ENCODE measurements around the gene NABP2. TPM values are rescaled to one million over a fixed set of nuclear protein-coding genes. Genes with fewer than 3 reads are reported as not detected.

Gene NABP2
- total and polyA plus RNA-seq, 8 donors = 14.1 to 23.6 (median 17.5) TPM

DNA sequence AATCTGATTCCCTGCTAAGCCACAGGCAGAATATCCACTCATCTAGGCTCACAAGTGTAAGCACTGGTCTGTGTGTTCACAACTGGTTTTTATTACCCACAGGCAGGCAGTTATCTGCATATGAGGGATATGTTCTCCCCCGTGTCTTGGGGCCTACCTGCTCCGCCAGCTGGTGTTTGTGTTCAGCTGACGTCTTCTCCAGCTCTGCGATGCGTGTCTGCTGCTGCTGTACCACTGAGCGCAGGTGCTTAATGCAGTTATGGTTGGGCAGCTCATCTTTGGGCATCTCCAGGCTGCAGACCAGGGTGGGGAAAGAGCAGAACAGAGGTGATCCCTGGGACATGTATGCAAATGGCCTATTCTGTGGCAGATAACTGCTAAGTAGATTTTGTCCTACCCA lies 16.1 kb upstream of the NABP2 start:
- Histone ChIP-seq H3K4me1 (no peaks in the 10 kb centered on the region), H3K27me3 (no peaks in the 10 kb centered on the region), H3K9me3 (no peaks in the 10 kb centered on the region), H3K4me3 (no peak overlapping the region), H3K36me3 (peaks cover 6 to 63% (median 26%) of the 10 kb centered on the region in 3 donors), H3K27ac (no peak overlapping the region)
- ATAC-seq (peak in 2 of 4 donors; percentile 45 to 60), FAIRE-seq (no peak), DNase-seq (no peak)
- intact Hi-C loops (cut with DNase I) = no loop called here
- WGBS, 2 donors = 89 to 95% methylated on average over 6 of the region's 6 CpGs
- TF ChIP-seq, protein P1, sequence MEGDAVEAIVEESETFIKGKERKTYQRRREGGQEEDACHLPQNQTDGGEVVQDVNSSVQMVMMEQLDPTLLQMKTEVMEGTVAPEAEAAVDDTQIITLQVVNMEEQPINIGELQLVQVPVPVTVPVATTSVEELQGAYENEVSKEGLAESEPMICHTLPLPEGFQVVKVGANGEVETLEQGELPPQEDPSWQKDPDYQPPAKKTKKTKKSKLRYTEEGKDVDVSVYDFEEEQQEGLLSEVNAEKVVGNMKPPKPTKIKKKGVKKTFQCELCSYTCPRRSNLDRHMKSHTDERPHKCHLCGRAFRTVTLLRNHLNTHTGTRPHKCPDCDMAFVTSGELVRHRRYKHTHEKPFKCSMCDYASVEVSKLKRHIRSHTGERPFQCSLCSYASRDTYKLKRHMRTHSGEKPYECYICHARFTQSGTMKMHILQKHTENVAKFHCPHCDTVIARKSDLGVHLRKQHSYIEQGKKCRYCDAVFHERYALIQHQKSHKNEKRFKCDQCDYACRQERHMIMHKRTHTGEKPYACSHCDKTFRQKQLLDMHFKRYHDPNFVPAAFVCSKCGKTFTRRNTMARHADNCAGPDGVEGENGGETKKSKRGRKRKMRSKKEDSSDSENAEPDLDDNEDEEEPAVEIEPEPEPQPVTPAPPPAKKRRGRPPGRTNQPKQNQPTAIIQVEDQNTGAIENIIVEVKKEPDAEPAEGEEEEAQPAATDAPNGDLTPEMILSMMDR (IDR thresholded peaks at IDR 0.05) = no peak

DNA sequence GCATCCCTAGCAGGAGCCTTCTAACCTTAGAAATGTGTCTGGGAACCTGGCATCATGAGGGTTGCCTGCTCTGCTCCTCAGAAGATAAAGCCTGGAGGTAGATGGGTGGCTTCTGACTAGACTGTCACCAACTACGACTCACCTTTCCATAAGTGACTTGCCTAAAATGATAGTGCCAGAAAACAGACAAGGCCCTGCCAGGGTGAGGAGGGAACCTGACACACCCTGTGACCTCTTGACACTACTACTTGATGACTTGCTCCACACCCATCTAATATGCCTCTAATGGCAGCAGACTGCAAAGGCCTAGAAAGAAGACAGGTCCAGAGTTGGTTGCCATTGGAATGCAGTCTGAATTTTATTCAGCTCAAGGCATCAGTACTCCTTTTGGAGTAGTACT lies 11.8 kb upstream of the NABP2 start:
- Histone ChIP-seq H3K9me3 (no peaks in the 10 kb centered on the region), H3K4me3 (no peak overlapping the region), H3K4me1 (no peaks in the 10 kb centered on the region), H3K27ac (no peak overlapping the region), H3K27me3 (no peaks in the 10 kb centered on the region), H3K36me3 (peaks cover 6 to 67% (median 38%) of the 10 kb centered on the region in 3 donors)
- intact Hi-C loops (cut with DNase I) = no loop called here
- DNase-seq (no peak), ATAC-seq (no peak), FAIRE-seq (no peak)
- TF ChIP-seq, protein P1 (IDR thresholded peaks at IDR 0.05) = no peak
- 84% methylated on average over 1 of the region's 1 CpG for WGBS, 2 donors

DNA sequence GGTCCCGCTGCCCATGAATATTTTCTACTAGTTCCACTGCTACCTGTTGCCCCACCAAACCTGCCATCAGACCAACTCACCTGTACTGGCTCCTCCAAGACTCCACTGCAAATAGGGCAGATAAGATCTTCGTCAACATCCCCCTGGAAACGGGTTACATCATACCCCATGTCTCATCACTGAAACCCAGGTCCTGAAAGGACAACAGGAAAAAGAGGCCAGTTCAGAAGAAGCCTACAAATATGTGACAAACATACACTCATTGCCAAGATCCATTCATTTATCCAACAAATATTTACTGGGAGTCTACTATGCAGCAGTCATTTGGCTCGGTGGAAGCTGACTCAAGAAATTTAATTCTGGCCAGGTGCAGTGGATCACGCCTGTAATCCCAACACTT lies 10.3 kb upstream of the NABP2 start:
- Histone ChIP-seq H3K4me3 (no peak overlapping the region), H3K4me1 (no peaks in the 10 kb centered on the region), H3K9me3 (no peaks in the 10 kb centered on the region), H3K36me3 (peaks cover 0 to 58% (median 29%) of the 10 kb centered on the region in 3 donors), H3K27ac (no peak overlapping the region), H3K27me3 (no peaks in the 10 kb centered on the region)
- intact Hi-C loops (cut with DNase I) = no loop called here
- FAIRE-seq = no peak
- no peak for ATAC-seq
- WGBS, 2 donors = 72 to 81% methylated on average over 5 of the region's 5 CpGs
- no peak for DNase-seq
- TF ChIP-seq, protein P1 (IDR thresholded peaks at IDR 0.05) = no peak

DNA sequence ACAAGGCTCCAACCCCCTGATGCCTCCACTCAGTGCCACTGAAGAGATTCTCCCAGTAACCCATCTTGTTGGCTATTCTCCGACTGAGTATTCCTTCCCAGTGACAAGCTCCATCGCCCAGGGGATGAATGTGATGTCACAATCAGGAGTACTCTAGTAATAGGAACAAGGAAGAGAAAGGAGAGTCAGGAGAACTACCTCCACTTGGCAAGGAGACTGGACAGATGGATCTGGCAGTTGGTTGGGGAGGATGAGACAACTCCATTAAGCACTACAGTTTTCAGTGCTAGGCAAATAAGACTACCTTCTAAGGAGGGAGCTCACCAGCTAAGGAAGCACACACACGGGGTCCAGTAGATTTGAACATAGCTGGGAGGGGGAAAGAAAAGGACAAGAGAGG lies 7.7 kb upstream of the NABP2 start:
- no peaks in the 10 kb centered on the region for H3K27me3 ChIP-seq
- DNase-seq (no peak), FAIRE-seq (no peak), ATAC-seq (no peak)
- intact Hi-C loops (cut with DNase I) = no loop called here
- H3K4me3 ChIP-seq = no peak overlapping the region
- H3K27ac ChIP-seq = no peak overlapping the region
- peaks cover 0 to 38% (median 25%) of the 10 kb centered on the region in 3 donors for H3K36me3 ChIP-seq
- 77 to 79% methylated on average over 3 of the region's 3 CpGs for WGBS, 2 donors
- peaks cover 0 to 10% (median 0%) of the 10 kb centered on the region in 3 donors for H3K4me1 ChIP-seq
- TF ChIP-seq, protein P1 (IDR thresholded peaks at IDR 0.05) = no peak
- H3K9me3 ChIP-seq = no peaks in the 10 kb centered on the region

DNA sequence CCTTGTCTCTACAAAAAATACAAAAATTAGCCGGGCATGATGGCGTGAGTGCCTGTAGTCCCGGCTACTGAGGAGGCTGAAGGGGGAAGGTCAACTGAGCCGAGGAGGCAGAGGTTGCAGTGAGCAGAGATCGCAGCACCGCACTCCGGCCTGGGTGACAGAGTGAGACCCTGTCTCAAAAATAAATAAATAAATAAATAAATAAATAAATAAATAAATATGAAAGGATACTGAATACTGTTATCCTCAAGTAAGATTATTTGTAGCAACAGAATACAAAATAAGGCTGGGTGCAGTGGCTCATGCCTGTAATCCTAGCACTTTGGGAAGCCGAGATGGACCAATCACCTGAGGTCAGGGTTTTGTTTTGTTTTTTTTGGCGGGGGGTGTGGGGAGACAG lies 4.3 kb upstream of the NABP2 start:
- Histone ChIP-seq H3K27ac (no peak overlapping the region), H3K9me3 (no peaks in the 10 kb centered on the region), H3K27me3 (no peaks in the 10 kb centered on the region), H3K4me1 (peaks cover 0 to 25% (median 10%) of the 10 kb centered on the region in 3 donors), H3K36me3 (peaks cover 0 to 6% (median 1%) of the 10 kb centered on the region in 3 donors), H3K4me3 (no peak overlapping the region)
- 84 to 85% methylated on average over 9 of the region's 9 CpGs for WGBS, 2 donors
- intact Hi-C loops (cut with DNase I) = no loop called here
- ATAC-seq (no peak), DNase-seq (no peak), FAIRE-seq (no peak)
- TF ChIP-seq, protein P1 (IDR thresholded peaks at IDR 0.05) = no peak
